Activated T-cell treated with anti-CD3 and anti-CD28 coated beads, Interleukin-2, amount 50 U/mL, for 48 hours (primary cell): ENCODE measurements around the gene FBXO33.

ENCODE experiments used
- DNase-seq, 2 experiments: peaks; one replicate each; pipeline ENCODE4 v3.0.0-alpha.2; 2020

The FBXO33 gene

DNA sequence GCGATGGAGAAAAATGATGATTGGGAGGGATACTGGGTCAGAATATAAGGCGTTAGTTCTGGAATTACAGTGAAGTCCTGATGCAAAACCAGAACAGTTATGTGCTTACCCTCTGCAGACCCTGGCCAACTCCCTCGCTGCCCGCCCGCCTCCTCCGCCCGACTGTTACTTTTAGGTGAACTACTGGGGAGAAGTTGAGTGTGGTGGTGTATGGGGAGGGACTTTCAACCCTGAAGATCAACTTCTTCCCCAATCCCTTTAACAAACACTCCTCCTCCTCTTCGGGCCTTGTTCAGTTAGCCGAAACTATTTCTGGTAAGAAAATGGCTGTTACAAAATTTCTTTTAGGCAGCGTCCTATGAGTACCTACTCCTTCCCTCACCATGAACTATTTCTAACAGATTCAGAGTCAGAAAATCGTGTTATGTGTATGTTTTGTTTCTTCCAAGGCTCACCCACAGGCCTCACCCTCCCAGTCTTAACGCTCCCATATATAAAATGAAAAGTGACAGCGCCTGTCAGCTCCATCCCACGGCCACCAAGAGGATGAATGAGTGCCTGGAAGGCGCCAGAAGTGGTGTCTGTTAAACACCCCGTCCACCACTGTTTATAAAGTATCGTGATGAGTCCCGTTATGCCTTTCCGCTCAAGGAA lies 1.3 kb downstream of the FBXO33 start:
- DNase-seq: no peak

DNA sequence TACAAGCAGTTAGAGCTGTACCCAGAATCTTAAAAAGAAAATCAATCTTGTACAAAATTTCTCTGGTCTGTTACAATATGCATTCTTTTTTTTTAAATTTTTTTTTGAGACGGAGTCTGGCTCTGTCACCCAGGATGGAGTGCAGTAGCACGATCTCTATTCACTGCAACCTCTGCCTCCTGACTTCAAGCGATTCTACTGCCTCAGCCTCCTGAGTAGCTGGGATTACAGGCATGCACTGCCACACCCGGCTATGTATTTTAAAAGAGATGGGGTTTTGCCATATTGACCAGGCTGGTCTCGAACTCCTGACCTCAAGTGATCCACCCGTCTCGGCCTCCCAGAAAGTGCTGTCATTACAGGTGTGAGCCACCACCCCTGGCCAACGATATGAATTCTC lies 4.1 kb downstream of the FBXO33 start:
- DNase-seq: no peak

DNA sequence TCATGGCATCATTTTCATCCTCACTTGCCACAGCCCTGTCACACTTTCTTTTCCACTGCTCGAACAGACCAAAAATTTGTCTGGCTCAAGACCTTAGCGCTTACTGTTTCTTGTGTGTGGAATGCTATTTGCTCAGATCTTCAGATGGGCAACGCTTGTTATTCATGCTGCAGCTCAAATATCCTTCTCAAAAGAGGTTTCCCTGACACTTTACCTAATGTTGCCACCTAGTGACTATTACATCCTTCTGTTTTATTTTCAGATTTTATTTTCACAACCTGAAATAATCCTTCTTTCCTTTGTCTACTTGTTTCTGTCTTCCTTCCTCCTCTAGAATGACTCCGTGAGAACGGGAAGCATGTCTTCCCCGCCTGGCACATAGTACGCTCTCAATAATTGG lies 5.6 kb downstream of the FBXO33 start:
- DNase-seq: no peak

DNA sequence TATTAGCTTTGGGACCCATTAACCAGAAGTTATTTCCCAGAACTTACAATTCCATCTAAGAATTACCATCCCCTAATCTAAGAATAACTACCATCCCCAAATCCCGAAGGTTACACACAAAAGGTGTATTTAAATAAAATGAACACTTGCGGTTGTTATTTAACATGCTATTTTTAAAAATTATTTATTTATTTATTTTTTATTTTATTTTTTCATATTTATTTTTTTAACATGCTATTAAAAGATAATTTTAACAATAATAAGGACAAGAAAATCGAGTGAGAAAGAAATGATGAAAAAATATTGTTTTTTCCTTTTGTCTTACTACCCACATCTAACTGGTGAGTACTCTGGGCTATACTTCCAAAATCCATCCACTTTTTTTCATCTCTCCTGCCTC lies 6.3 kb downstream of the FBXO33 start:
- DNase-seq: no peak

DNA sequence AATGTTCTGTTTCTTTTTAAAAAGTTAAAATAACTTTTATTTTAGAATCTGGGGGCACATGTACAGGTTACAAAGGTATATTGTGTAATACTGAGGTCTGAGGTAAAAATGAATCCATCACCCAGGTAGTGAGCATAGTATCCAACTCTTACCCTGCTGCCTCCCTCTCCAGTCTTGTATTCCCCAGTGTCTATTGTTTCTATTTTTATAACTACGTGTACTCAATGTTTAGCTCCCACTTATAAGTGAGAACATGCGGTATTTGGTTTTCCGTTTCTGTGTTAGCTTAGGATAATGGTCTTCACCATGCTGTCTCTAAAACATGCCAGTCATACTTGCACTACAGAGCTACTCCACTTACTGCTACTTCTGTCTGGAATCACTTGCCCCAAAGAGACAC lies 8.4 kb downstream of the FBXO33 start:
- DNase-seq: no peak

DNA sequence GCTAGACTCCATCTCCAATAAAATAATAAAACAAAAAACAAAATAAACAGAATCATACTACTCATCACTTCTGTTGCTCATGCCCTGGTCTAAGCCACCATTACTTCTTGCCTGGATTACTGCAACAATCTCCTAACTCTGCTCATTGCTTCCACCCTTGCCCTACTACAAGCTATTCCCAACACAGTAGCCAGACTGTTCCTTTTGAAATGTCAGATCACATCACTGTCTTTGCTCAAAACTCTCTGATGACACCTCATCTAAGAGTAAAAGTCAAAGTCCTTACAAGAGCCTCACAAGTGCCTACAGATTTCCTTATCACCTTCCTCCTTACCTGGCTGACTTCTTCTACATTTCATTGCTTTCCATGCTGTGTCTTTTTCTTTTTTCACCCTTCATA lies 10.0 kb downstream of the FBXO33 start:
- DNase-seq: no peak

DNA sequence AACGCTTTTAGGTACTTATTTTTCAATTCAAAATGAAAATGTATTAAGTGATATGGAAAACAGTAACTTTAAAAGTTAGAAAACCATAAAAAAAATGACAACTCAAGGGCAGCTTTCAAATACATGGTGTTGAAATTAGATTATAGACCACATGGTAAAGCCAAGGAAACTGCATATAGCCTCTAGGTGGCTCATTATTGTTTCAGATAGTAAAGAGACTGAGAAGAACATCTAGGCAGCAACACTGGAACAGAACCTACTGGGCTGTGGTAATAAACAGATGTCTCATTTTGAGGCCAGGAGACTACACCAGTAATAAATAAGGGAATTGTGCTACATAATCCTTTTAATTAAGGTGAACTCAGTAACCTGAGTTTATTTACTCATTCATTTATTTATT lies 13.0 kb downstream of the FBXO33 start:
- no peak for DNase-seq

DNA sequence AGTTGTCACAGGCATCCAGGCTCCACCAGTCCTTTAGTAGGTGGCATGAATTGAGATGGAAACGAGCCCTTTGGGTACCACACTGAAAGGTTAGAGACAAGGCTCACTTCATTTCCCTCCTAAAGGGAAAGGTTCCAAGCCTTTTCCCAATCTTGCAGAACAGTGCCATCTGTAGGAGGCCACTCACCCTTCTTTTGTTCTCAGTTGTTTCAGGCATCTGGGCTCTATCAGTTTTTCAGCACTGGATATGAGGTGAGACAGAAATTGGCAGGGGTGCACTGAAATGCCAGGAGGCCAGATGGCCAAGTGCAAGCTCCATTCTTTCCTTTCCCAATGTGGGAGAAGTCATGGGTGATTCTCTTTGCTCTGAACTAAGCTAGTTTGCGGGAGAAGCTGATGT lies 15.2 kb downstream of the FBXO33 start:
- DNase-seq: no peak

DNA sequence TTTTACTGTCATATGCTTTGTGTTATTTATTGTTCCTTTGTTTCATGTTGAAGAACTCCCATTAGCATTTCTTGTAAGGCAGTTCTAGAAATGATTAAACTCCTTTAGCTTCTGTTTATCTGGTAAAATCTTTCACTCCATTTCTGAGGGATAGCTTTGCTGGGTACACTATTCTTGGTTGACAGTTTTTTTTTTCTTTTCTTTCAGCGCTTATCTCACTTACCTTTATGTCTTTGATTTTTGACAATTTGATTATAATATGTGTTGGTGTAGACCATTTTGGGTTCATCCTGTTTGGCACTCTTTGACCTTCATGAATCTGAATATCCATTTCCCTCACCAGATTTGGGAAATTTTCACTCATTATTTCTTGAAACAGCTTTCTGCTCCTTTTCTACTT lies 16.2 kb downstream of the FBXO33 start:
- DNase-seq: no peak

DNA sequence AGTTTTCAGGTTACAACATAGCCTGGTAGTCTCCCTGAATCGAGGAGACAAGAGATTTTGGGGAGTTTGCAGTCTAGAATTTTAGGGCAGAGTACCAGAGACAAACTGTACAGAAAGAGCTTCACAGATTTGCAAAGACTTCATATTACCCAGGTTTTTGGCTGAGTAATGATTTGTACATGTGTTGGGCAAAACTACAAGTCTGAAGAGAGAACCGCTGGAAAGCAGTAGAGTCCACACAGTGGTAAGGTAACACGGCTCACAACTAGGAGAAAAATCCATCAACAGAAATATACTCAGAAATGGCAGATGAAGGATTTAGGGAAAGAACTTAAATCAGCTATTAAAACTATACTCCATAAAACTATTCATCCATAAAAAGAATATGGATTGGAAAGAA lies 25.7 kb downstream of the FBXO33 start:
- no peak for DNase-seq

DNA sequence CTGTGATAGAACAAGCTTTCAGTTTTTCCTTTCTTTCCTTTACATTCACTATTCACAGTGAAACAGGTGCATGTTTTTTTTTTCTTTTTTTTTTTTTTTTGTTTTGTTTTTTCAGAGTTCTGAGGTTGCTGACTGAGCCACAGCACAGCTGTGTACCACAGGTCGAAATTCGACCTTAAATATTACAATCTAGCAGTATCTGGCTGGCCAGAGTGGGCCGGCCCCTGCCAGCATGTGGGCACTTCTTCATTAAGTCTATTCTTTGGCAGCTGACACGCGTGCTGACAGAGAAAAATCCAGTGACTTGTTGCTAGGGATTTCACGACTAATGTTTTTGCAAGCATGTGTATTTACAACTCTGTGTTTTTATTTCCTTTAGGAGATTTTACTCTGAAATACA lies 33.9 kb downstream of the FBXO33 start:
- DNase-seq: no peak

DNA sequence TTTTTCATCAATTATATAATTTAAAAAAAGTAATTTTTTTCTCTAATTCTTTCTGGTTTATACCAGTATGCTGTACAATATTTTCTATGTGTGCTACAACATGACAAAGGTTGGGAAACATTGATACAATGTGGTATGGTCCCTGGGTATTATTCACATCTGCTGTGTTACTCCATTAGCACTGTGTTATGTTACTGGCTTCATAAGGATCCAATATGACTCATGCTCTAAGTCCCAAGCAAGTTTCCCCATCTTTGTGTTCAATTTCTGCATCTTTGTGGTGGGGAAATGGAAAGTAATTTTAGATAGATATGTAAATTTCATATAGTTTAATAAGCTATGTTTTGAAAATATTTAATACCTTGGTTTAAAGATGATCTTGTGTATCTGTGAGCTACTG lies 35.8 kb downstream of the FBXO33 start:
- no peak for DNase-seq

DNA sequence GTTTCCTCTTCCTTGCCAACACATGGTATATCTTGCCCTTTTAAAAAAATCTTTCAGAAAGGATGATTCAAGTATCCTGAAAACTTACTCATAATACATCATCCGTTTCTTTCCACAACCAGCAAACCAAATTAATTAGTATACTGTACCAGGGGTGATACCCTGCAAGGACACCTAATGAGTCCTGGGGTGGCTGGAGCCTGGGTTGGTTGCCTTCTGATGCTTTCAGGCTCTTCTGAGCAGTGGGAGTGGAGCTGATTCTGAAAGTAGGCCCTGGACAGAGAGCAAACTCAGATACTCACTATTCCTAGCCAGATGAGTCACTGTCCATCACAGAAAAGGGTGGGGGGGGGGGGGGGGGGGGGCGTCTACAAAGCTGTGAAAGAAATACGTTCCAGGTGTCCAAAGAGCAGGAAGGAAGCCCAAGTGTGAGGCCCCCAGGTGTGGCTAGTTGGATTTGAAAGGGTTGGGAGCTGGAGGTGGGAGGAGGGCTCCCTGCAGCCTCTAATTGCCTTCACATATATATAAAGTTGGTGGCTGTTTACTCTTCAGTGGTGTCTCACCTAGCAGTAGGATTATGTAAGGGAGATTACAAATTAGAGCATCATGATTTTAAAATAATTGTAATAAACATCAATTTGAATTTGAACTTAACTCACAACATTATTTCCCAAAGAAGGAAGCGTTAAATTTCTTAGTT lies 36.5 kb downstream of the FBXO33 start:
- DNase-seq: peak; percentile 29 to 32

DNA sequence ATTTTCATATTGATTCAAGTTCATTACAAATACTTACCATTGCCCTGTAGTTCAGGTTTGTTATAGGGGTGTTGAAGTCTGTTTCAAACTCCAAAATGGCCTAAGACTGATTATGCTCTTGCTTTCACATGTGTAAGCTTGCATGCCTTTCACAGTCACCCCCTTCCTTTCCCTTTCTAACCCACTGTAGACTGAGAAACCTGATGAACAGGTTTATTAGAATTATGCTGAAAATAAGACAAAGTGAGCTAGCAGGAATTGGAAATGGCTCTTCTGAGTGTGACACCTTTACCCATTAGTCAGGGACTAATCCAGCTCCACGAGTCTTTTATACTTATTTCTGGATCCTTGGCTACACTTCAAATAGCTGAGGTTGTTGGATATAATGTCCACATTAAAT lies 38.9 kb downstream of the FBXO33 start:
- DNase-seq: no peak

DNA sequence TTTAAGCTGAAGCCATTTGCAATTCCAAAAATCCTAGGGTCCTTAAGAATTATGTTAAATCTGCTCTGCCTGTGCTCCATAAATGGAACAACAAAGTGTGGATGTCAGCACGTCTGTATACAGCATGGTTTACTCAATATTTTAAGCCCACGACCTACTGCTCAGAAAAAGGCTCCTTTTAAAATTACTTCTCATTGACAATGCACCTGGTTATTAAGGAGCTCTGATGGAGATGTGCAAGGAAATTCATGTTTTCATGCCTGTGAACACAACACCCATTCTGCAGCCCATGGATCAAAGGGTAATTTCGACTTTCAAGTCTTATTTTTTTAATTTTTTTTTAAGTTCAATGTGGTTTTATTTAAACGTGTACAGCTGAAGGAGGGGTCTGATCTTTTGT lies 48.1 kb downstream of the FBXO33 start:
- no peak for DNase-seq

DNA sequence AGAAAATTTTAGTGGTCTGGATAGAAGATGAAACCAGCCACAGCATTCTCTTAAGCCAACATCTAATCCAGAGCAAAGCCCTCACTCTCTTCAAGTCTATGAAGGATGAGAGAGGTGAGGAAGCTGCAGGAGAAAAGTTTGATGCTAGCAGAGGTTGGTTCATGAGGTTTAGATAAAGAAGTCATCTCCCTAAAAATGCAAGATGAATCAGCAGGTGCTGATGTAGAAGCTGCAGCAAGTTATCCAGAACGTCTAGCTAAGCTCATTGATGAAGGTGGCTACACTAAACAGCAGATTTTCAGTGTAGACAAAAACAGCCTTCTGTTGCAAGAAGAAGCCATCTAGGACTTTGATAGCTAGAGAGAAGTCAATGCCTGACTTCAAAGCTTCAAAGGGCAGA lies 48.5 kb downstream of the FBXO33 start:
- no peak for DNase-seq

DNA sequence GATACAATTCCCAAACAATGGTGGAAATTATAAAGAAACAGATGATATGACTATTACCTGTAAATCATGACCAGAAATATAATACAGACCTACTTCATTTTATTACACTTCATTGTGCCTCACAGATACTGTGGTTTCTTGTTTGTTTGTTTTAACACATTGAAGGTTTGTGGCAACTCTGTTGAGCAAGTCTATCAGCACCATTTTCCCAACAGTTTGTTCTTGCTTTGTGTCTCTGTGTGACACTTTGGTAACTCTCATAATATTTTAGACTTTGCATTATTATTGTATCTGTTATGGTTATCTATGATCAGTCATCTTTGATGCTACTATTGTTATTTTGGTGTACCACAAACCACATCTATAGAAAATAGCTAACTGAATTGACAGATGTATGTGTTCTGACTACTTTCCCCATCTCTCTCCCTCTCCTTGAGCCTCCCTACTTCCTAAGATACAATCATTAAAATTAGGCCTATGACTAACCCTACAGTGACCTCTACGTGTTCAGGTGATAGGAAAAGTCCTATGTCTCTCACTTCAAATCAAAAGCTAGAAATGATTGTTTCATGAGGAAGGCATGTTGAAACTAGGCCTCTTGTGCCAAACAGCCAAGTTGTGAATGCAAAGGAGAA lies 49.1 kb downstream of the FBXO33 start:
- no peak for DNase-seq

DNA sequence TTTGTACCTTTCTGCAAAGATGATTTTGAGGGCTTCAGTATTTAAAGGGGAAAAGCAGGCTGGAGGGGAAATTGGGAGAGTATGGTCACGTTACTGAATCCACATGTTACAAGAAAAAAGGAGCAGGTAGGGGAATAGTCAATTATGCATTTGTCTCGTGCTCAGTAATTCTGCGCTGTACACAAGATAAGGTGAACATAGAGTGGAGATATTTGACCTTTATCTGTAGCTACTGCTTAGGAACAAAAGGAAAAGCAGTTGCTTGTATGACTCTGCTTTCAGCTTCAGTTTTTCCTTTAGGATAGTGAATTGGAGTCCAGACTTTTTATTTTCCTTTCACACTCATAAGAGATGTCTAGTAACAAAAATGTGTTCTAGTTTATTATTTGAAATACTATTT lies 49.8 kb downstream of the FBXO33 start:
- no peak for DNase-seq

DNA sequence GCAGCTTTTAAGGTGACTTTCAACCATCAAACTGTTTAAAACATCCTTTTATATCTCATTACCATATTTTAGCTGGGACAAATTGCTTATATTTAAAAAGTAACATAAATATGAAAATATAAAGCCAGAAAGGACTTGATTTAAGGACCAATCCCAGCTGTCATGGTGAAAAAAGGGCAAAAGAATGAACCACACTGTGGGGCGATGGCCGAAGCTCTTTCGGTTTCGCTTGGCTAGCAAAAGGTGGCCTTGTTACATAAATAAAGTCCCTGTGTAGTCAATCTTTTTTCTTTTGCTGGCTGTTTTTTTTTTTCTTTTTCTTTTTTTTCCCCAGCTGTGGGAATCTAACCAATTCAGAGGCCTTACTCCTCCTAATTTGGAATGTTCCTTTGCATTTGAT lies 50.9 kb downstream of the FBXO33 start:
- DNase-seq: no peak

DNA sequence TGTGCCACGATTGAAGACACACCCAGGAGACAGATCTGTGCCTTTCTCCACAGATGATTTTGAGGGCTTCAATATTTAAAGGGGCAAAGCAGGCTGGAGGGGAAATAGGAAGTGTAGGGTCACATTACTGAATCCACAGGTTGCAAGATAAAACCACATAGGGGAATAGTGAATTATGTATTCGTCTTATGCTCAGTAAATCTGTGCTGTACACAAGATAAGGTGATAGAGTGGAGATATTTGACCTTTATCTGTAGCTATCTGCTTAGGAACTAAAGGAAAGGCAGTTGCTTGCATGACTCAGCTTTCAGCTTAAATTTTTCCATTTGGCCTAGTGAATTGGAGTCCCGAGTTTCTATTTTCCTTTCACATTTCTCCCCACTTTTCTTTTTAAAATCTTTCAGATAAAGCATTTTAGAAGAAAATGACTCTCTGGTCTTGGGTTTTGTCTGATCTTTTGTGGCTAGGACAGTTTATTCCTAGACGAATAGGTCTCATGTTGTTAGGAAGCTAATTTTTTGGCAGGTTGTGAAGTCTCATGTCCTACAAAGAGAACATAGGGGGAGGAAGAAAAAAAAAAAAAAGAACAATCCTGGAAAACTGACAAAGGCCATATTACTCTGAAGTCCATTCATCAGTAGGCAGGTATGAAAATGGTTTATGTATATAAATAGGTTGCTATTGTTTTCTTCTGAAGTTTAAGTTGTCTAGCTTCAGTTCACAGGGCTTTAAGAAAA lies 55.4 kb downstream of the FBXO33 start:
- DNase-seq: no peak

DNA sequence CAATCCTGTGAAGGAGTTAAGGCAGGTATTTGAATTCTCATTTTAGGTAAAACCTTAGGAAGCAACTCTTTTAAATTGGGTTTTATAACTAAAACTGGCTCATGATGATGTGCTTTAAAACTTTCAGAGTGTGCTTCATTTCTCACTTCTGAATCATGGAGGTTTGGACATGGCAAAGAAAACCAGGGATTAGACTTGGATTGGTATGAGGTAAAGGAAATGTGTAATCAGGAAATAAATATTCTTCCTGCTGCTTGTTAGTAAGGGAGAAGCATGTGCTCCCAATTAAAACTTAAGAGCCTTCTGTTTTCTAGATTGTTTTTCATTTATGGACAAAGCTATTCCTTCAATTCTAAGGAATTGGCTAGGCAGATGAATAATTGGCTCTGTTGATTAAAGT lies 57.4 kb downstream of the FBXO33 start:
- DNase-seq: no peak

DNA sequence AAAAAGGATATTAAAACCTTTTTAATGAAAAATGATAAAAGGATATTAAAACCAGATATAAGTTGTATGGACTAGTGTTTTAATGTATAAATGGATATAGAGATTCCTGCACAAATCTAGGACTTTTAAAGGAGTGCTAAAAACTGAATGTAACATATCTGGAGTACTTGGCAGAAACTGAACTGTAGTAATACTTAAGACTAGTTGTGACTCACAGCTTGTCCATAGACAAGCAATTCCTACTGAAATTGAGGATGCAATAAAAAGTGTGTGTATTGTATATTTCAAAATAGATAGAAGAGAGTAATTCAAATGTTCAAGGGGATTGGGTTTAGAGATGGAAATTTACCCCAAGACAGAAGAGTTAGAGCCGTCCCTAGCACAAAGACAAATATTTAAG lies 59.6 kb downstream of the FBXO33 start:
- DNase-seq: no peak

DNA sequence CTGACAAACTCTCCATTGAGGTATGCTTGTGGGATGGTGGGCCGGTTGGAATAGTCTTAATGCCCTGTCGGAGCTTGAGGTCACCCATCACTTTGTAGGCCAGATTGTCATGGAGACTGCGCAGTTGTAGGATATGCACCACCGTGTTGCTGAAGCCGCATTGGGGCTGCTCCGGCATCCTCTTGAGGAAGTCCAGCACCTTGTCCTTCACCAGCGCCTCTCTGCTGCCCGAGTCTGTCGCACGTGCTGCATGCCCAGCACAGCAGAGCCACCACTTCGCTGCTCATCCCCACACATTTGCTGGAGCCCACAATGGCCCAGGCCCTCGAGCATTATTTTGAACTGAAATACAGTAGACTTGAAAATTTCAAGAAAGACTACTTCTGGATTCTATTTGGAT lies 61.8 kb downstream of the FBXO33 start:
- DNase-seq: no peak

DNA sequence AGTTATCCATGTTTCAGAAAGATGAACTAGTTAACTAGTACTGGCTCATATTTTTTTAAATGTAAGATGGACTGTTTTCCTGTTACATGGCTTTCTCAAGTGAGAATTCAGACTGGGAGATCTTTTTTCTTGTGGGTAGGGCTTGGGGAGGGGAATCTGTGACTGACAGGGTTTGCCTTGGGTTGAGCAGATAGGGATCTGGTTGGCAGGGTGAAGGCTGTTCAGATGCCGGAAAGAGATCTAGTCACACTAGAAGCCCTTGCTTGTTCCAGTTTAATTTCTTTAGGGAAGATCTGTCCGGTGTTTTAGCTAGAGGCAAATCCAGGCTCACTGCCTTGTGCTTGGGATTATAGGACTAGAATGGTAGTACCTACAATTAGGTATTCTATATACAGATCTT lies 63.2 kb downstream of the FBXO33 start:
- no peak for DNase-seq
